WTC11 (cell line): Measurements from ENCODE around the gene GTF3C1.

ENCODE experiments used
- CBFB ChIP-seq: sonication (generic); formaldehyde crosslinking; IDR thresholded peaks from 2 replicates; pipeline ENCODE4 v1.8.1; 2022; ENCODE audit warnings: mild to moderate bottlenecking, low read depth, missing genetic modification reagents
- CTCF ChIP-seq: fragments of 200-600 bp; IDR thresholded peaks from 2 replicates; pipeline ENCODE4 v1.8.0; 2022; ENCODE audit warnings: antibody characterized with exemption
- FOXK1 ChIP-seq: sonication (generic); formaldehyde crosslinking; IDR thresholded peaks from 2 replicates; pipeline ENCODE4 v1.8.0; 2022; ENCODE audit warnings: mild to moderate bottlenecking, moderate library complexity, missing genetic modification reagents
- GABPB1 ChIP-seq: sonication (generic); formaldehyde crosslinking; IDR thresholded peaks from 2 replicates; pipeline ENCODE4 v1.8.1; 2023; ENCODE audit warnings: mild to moderate bottlenecking, missing genetic modification reagents
- MXD4 ChIP-seq: fragments of 250-450 bp; sonication (Bioruptor Pico); IDR thresholded peaks from 2 replicates; pipeline ENCODE4 v1.8.0; 2021; ENCODE audit warnings: mild to moderate bottlenecking, moderate library complexity, borderline replicate concordance
- SP1 ChIP-seq: sonication (generic); formaldehyde crosslinking; conservative IDR thresholded peaks from 2 replicates; pipeline ENCODE4 v1.8.1; 2022; ENCODE audit warnings: missing genetic modification reagents

DNA sequence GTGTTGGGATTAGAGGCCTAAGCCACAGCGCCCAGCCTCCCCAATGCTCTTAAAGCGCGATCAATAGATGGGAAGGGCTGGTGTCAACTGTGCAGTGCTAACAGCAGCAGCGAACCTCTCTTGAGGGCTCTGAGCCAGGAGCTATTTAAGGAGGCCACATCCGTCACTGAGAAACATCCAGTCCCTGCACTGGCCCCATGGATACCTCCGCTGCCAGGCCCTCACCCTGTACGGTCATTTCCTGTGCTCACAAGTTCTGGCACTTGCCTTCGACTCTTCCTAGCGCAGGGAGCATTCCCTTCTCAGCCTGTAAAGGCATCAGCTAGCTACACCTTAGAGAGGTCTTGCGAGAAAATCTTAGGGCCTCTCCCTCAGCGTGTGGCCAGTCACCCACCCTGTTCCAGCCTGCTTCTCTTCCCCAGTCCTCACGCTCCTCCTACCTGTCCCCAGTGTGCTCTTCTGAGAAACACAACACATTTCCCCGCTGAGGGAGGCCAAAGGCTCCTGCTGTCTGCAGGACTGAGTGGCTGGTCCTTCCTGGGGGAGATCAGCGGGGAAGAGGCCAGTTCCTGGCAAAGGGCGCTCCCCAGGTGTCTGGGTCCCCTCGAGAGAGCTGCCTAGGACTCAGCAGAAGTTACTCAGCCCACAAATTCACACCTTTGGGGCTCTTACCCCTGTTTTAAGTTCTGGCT lies 28.6 kb downstream of the GTF3C1 start:
- no peak for TF ChIP-seq CTCF
- TF ChIP-seq SP1 (CRISPR knock-in tag) = no peak
- no peak for TF ChIP-seq GABPB1 (CRISPR knock-in tag)
- no peak for TF ChIP-seq MXD4 (CRISPR knock-in tag)
- no peak for TF ChIP-seq FOXK1 (CRISPR knock-in tag)
- TF ChIP-seq CBFB (CRISPR knock-in tag) = no peak
